HUES64 (cell line): ENCODE data around the gene SQSTM1.

ENCODE experiments used
- H3K27ac ChIP-seq: 2 replicates; pipeline ENCODE4 v1.7.0; 2013; ENCODE audit warnings: low read depth, low read length, inconsistent platforms
- H3K27me3 ChIP-seq: 2 replicates; pipeline ENCODE4 v1.6.1; 2013; ENCODE audit warnings: mild to moderate bottlenecking, low read length; ENCODE audit not compliant: insufficient read depth
- H3K36me3 ChIP-seq: 2 replicates; pipeline ENCODE4 v1.6.1; 2013; ENCODE audit warnings: mild to moderate bottlenecking, low read length; ENCODE audit not compliant: insufficient read depth
- H3K4me1 ChIP-seq: 2 replicates; pipeline ENCODE4 v1.6.1; 2013; ENCODE audit warnings: mild to moderate bottlenecking, low read length, moderate library complexity; ENCODE audit not compliant: insufficient read depth
- H3K4me3 ChIP-seq: 2 replicates; pipeline ENCODE4 v1.5.1; 2013; ENCODE audit warnings: mild to moderate bottlenecking, low read length, moderate library complexity
- H3K9ac ChIP-seq: 2 replicates; pipeline ENCODE4 v1.6.1; 2013; ENCODE audit warnings: mild to moderate bottlenecking, low read depth, low read length
- H3K9me3 ChIP-seq: 2 replicates; pipeline ENCODE4 v1.6.1; 2013; ENCODE audit warnings: low read depth, low read length; ENCODE audit not compliant: insufficient read depth
- WGBS: fragments of 150-250, 120-280 bp; methylation state at CpG from one replicate; pipeline ENCODE4 v1.1.7; 2013; ENCODE audit warnings: missing lambda C conversion rate; 5-methylcytosine and 5-hydroxymethylcytosine counted together

SQSTM1 gene

GRCh38 chr5:179812135-179812825, 8.4 kb upstream of the SQSTM1 start:
- no peaks in the 10 kb centered on the region for H3K9me3 ChIP-seq
- peaks cover 16% of the 10 kb centered on the region; the same call in 1 of the 2 replicates for H3K36me3 ChIP-seq
- no peaks in the 10 kb centered on the region for H3K4me1 ChIP-seq
- H3K9ac ChIP-seq: no peak overlapping the region
- 95% methylated on average over 27 of the region's 27 CpGs for WGBS
- H3K27ac ChIP-seq: no peak overlapping the region
- H3K4me3 ChIP-seq: no peak overlapping the region
- 0 out of 2 replicates have a peak, but pooled peaks cover 8% of the 10 kb centered on the region for H3K27me3 ChIP-seq

GRCh38 chr5:179812997-179813607, 7.6 kb upstream of the SQSTM1 start:
- 90% methylated on average over 5 of the region's 5 CpGs for WGBS
- no peaks in the 10 kb centered on the region for H3K4me1 ChIP-seq
- no peaks in the 10 kb centered on the region for H3K9me3 ChIP-seq
- H3K27me3 ChIP-seq: 0 out of 2 replicates have a peak, but pooled peaks cover 12% of the 10 kb centered on the region
- H3K9ac ChIP-seq: no peak overlapping the region
- H3K4me3 ChIP-seq: no peak overlapping the region
- no peak overlapping the region for H3K27ac ChIP-seq
- H3K36me3 ChIP-seq: peaks cover 16% of the 10 kb centered on the region; the same call in 1 of the 2 replicates

GRCh38 chr5:179814090-179814489, 6.6 kb upstream of the SQSTM1 start:
- Histone ChIP-seq H3K9ac (no peak overlapping the region), H3K27ac (no peak overlapping the region)
- 77% methylated on average over 3 of the region's 3 CpGs for WGBS

GRCh38 chr5:179815491-179816249, 5.0 kb upstream of the SQSTM1 start:
- WGBS: 94% methylated on average over 21 of the region's 21 CpGs

More at GRCh38 chr5:179814090-179814489, 6.6 kb upstream of the SQSTM1 start:
- peaks cover 16% of the 10 kb centered on the region; the same call in 1 of the 2 replicates for H3K36me3 ChIP-seq
- no peak overlapping the region for H3K4me3 ChIP-seq
- peaks cover 5% of the 10 kb centered on the region; the same call in 1 of the 2 replicates for H3K4me1 ChIP-seq
- H3K9me3 ChIP-seq: no peaks in the 10 kb centered on the region
- H3K27me3 ChIP-seq: 0 out of 2 replicates have a peak, but pooled peaks cover 12% of the 10 kb centered on the region

GRCh38 chr5:179816401-179816795, 4.3 kb upstream of the SQSTM1 start:
- Histone ChIP-seq H3K27me3 (0 out of 2 replicates have a peak, but pooled peaks cover 12% of the 10 kb centered on the region), H3K4me3 (peak overlapping the region; percentile 51), H3K4me1 (peaks cover 17% of the 10 kb centered on the region), H3K36me3 (peaks cover 15% of the 10 kb centered on the region; the same call in 1 of the 2 replicates), H3K9me3 (no peaks in the 10 kb centered on the region), H3K27ac (no peak overlapping the region), H3K9ac (peak overlapping the region; percentile 57; the same call in 1 of the 2 replicates)
- 63% methylated on average over 23 of the region's 23 CpGs for WGBS

More at GRCh38 chr5:179815491-179816249, 5.0 kb upstream of the SQSTM1 start:
- Histone ChIP-seq H3K27me3 (0 out of 2 replicates have a peak, but pooled peaks cover 12% of the 10 kb centered on the region), H3K36me3 (peaks cover 16% of the 10 kb centered on the region; the same call in 1 of the 2 replicates), H3K4me1 (peaks cover 17% of the 10 kb centered on the region), H3K9ac (no peak overlapping the region), H3K9me3 (no peaks in the 10 kb centered on the region), H3K4me3 (no peak overlapping the region), H3K27ac (no peak overlapping the region)

GRCh38 chr5:179816796-179817469, 3.8 kb upstream of the SQSTM1 start:
- H3K27ac ChIP-seq: no peak overlapping the region
- no peaks in the 10 kb centered on the region for H3K9me3 ChIP-seq
- 0 out of 2 replicates have a peak, but pooled peaks cover 12% of the 10 kb centered on the region for H3K27me3 ChIP-seq
- H3K36me3 ChIP-seq: peaks cover 12% of the 10 kb centered on the region; the same call in 1 of the 2 replicates
- 3% methylated on average over 72 of the region's 72 CpGs for WGBS
- H3K9ac ChIP-seq: peak overlapping the region; percentile 57
- peak overlapping the region; percentile 51 for H3K4me3 ChIP-seq
- peaks cover 20% of the 10 kb centered on the region for H3K4me1 ChIP-seq

GRCh38 chr5:179817470-179817840, 3.2 kb upstream of the SQSTM1 start:
- Histone ChIP-seq H3K4me3 (peak overlapping the region; percentile 51), H3K4me1 (peaks cover 25% of the 10 kb centered on the region), H3K9ac (peak overlapping the region; percentile 57), H3K9me3 (no peaks in the 10 kb centered on the region), H3K27ac (no peak overlapping the region), H3K36me3 (peaks cover 6% of the 10 kb centered on the region; the same call in 1 of the 2 replicates), H3K27me3 (0 out of 2 replicates have a peak, but pooled peaks cover 12% of the 10 kb centered on the region)
- WGBS: 70% methylated on average over 8 of the region's 8 CpGs

- H3K9me3 ChIP-seq: no peaks in the 10 kb centered on the region
- 0 out of 2 replicates have a peak, but pooled peaks cover 12% of the 10 kb centered on the region for H3K27me3 ChIP-seq
- peak overlapping the region; percentile 60; the same call in 1 of the 2 replicates for H3K9ac ChIP-seq
- H3K4me1 ChIP-seq: peaks cover 27% of the 10 kb centered on the region
- 61% methylated on average over 14 of the region's 14 CpGs for WGBS
- peak overlapping the region; percentile 87; the same call in 1 of the 2 replicates for H3K27ac ChIP-seq
- H3K4me3 ChIP-seq: peak overlapping the region; percentile 37
- H3K36me3 ChIP-seq: 0 out of 2 replicates have a peak, but pooled peaks cover 6% of the 10 kb centered on the region
Measured at GRCh38 chr5:179817890-179818745, 2.6 kb upstream of the SQSTM1 start.

GRCh38 chr5:179818746-179819295, 1.9 kb upstream of the SQSTM1 start:
- Histone ChIP-seq H3K27ac (peak overlapping the region; percentile 87), H3K4me1 (peaks cover 27% of the 10 kb centered on the region), H3K9ac (peak overlapping the region; percentile 60), H3K4me3 (peak overlapping the region; percentile 37), H3K36me3 (peaks cover 12% of the 10 kb centered on the region), H3K9me3 (no peaks in the 10 kb centered on the region), H3K27me3 (0 out of 2 replicates have a peak, but pooled peaks cover 12% of the 10 kb centered on the region)
- 5% methylated on average over 35 of the region's 35 CpGs for WGBS
